CD4-positive, CD25-positive, alpha-beta regulatory T cell (primary cell): ENCODE measurements around the gene ZNF335. TPM values are rescaled to one million over a fixed set of nuclear protein-coding genes. Genes with fewer than 3 reads are reported as not detected.
"Not testable (repeated sequence)": the region's sequence is repeated elsewhere in the genome, so short reads cannot be mapped to it uniquely, and the experiment has no call there.

Experiments
- ATAC-seq, 2 donors: fragments of 150-1000 bp; cut with Tn5 transposase; one replicate each; pipeline ENCODE4 v1.10.0; 2021; ENCODE audit warnings: low read depth in 2 of 2, moderate number of reproducible peaks in 2 of 2, moderate library complexity in 1 of 2
- DNase-seq, 3 donors: peaks; one replicate each; pipeline versions ENCODE4 v3.0.0 to v3.0.0-alpha.2; 2012 to 2022; ENCODE audit warnings: mixed read lengths in 1 of 3
- H3K27ac ChIP-seq: one replicate; pipeline ENCODE4 v1.7.0; 2013; ENCODE audit warnings: mild to moderate bottlenecking, low read length; ENCODE audit not compliant: insufficient read depth, poor library complexity, severe bottlenecking
- H3K27me3 ChIP-seq: one replicate; pipeline ENCODE4 v1.7.0; 2013; ENCODE audit warnings: low read length; ENCODE audit not compliant: control insufficient read depth, insufficient read depth
- H3K36me3 ChIP-seq: one replicate; pipeline ENCODE4 v1.7.0; 2013; ENCODE audit warnings: mild to moderate bottlenecking, low read length, moderate library complexity; ENCODE audit not compliant: control insufficient read depth, insufficient read depth
- H3K4me1 ChIP-seq: 2 replicates; pipeline ENCODE4 v1.7.0; 2013; ENCODE audit warnings: mild to moderate bottlenecking, low read length; ENCODE audit not compliant: insufficient read depth, control insufficient read depth, poor library complexity, severe bottlenecking
- H3K4me3 ChIP-seq: one replicate; pipeline ENCODE4 v1.7.0; 2013; ENCODE audit warnings: low read depth, mild to moderate bottlenecking, low read length, moderate library complexity
- H3K9me3 ChIP-seq, 2 experiments: 1 replicate in 1 of 2; 2 replicates in 1 of 2; pipeline ENCODE4 v1.7.0; 2013; ENCODE audit warnings: low read length in 2 of 2, mild to moderate bottlenecking in 1 of 2, moderate library complexity in 1 of 2; ENCODE audit not compliant: control insufficient read depth in 2 of 2
- H3K27ac Mint-ChIP-seq, 3 donors: one replicate each; pipeline ENCODE4 v1.8.0; 2020 to 2022; ENCODE audit warnings: mild to moderate bottlenecking in 3 of 3, mixed read lengths in 3 of 3, moderate library complexity in 2 of 3
- H3K27me3 Mint-ChIP-seq: one replicate; pipeline ENCODE4 v1.8.0; 2022; ENCODE audit warnings: mild to moderate bottlenecking, mixed read lengths
- H3K36me3 Mint-ChIP-seq: one replicate; pipeline ENCODE4 v1.8.0; 2020; ENCODE audit warnings: mixed read lengths
- H3K4me1 Mint-ChIP-seq, 4 donors: one replicate each; pipeline ENCODE4 v1.8.0; 2020 to 2022; ENCODE audit warnings: mixed read lengths in 4 of 4, mild to moderate bottlenecking in 1 of 4
- H3K4me3 Mint-ChIP-seq, 4 donors: one replicate each; pipeline ENCODE4 v1.8.0; 2020 to 2022; ENCODE audit warnings: mild to moderate bottlenecking in 4 of 4, mixed read lengths in 4 of 4, moderate library complexity in 3 of 4
- H3K9me3 Mint-ChIP-seq, 7 donors: one replicate each; pipeline ENCODE4 v1.8.0; 2020 to 2022; ENCODE audit warnings: mixed read lengths in 7 of 7, mild to moderate bottlenecking in 3 of 7, moderate library complexity in 2 of 7
- polyA plus RNA-seq, 4 donors: library from polyadenylated mRNA; unstranded; fragments of 300-500 nt; fragmentation: Illumina TruSeq; gene quantifications; one replicate each; pipeline ENCODE4 v1.2.3, GENCODE V29; 2021
- total RNA-seq: library from RNA; stranded (reverse); gene quantifications from one replicate; pipeline ENCODE4 v1.2.3, GENCODE V29; 2022

The ZNF335 gene
- total and polyA plus RNA-seq, 5 donors from 2014 or later, result 8.2 to 137 (median 12.8) TPM

GRCh38 chr20:45959956-45960630 is 11.9 kb downstream of the ZNF335 start:
- Mint-ChIP-seq H3K4me1 (peaks cover 0 to 2% (median 0%) of the 10 kb centered on the region in 4 donors), H3K36me3 (peaks cover 40% of the 10 kb centered on the region), H3K9me3 (no peaks in the 10 kb centered on the region), H3K27me3 (no peaks in the 10 kb centered on the region), H3K27ac (no peak overlapping the region), H3K4me3 (no peak overlapping the region)
- Histone ChIP-seq H3K36me3 (peaks cover 91% of the 10 kb centered on the region), H3K9me3 (no peaks in the 10 kb centered on the region), H3K4me3 (no peak overlapping the region), H3K27ac (no peak overlapping the region), H3K4me1 (no peaks in the 10 kb centered on the region), H3K27me3 (no peaks in the 10 kb centered on the region)
- ATAC-seq (no peak), DNase-seq (no peak)

GRCh38 chr20:45959126-45959525 is 12.9 kb downstream of the ZNF335 start:
- no peaks in the 10 kb centered on the region for H3K27me3 ChIP-seq
- no peak overlapping the region for H3K27ac Mint-ChIP-seq
- no peak overlapping the region for H3K4me3 Mint-ChIP-seq
- H3K4me3 ChIP-seq, result no peak overlapping the region
- H3K27me3 Mint-ChIP-seq, result no peaks in the 10 kb centered on the region
- ATAC-seq (no peak), DNase-seq (no peak)
- peaks cover 40% of the 10 kb centered on the region for H3K36me3 Mint-ChIP-seq
- no peaks in the 10 kb centered on the region for H3K9me3 ChIP-seq
- no peak overlapping the region for H3K27ac ChIP-seq
- H3K4me1 Mint-ChIP-seq, result peaks cover 0 to 2% (median 0%) of the 10 kb centered on the region in 4 donors
- peaks cover 82% of the 10 kb centered on the region for H3K36me3 ChIP-seq
- no peaks in the 10 kb centered on the region for H3K9me3 Mint-ChIP-seq
- no peaks in the 10 kb centered on the region for H3K4me1 ChIP-seq

- Mint-ChIP-seq H3K4me1 (peaks cover 0 to 2% (median 0%) of the 10 kb centered on the region in 4 donors), H3K9me3 (no peaks in the 10 kb centered on the region), H3K27me3 (no peaks in the 10 kb centered on the region), H3K36me3 (peaks cover 40% of the 10 kb centered on the region), H3K4me3 (no peak overlapping the region), H3K27ac (peak overlapping the region in 1 of 3 donors; percentile 32)
- no peaks in the 10 kb centered on the region for H3K27me3 ChIP-seq
- H3K4me1 ChIP-seq, result no peaks in the 10 kb centered on the region
- no peak for ATAC-seq
- H3K9me3 ChIP-seq, result no peaks in the 10 kb centered on the region
- H3K27ac ChIP-seq, result no peak overlapping the region
- peaks cover 77% of the 10 kb centered on the region for H3K36me3 ChIP-seq
- no peak for DNase-seq
- H3K4me3 ChIP-seq, result no peak overlapping the region
These were observed 13.4 kb downstream of the ZNF335 start for GRCh38 chr20:45958593-45958992.

- peaks cover 0 to under 1% (median 0%) of the 10 kb centered on the region in 7 donors for H3K9me3 Mint-ChIP-seq
- DNase-seq (no peak), ATAC-seq (no peak)
- Histone ChIP-seq H3K27ac (no peak overlapping the region), H3K27me3 (no peaks in the 10 kb centered on the region), H3K9me3 (no peaks in the 10 kb centered on the region), H3K4me1 (no peaks in the 10 kb centered on the region), H3K4me3 (no peak overlapping the region), H3K36me3 (peaks cover 78% of the 10 kb centered on the region)
- no peak overlapping the region for H3K27ac Mint-ChIP-seq
- H3K36me3 Mint-ChIP-seq, result peaks cover 35% of the 10 kb centered on the region
- no peaks in the 10 kb centered on the region for H3K4me1 Mint-ChIP-seq
- H3K27me3 Mint-ChIP-seq, result no peaks in the 10 kb centered on the region
- H3K4me3 Mint-ChIP-seq, result no peak overlapping the region
These were observed 14.7 kb downstream of the ZNF335 start for GRCh38 chr20:45957021-45957941.

- not testable (repeated sequence) for H3K27me3 Mint-ChIP-seq, H3K9me3 ChIP-seq, H3K27me3 ChIP-seq, DNase-seq, H3K4me1 Mint-ChIP-seq, H3K4me1 ChIP-seq, ATAC-seq, H3K27ac Mint-ChIP-seq, H3K9me3 Mint-ChIP-seq, H3K4me3 ChIP-seq, H3K4me3 Mint-ChIP-seq, H3K27ac ChIP-seq
- H3K36me3 ChIP-seq, result peaks cover 78% of the 10 kb centered on the region
- peaks cover 41% of the 10 kb centered on the region for H3K36me3 Mint-ChIP-seq
These were observed 15.7 kb downstream of the ZNF335 start for GRCh38 chr20:45956326-45956725.

- H3K36me3 Mint-ChIP-seq, result peaks cover 26% of the 10 kb centered on the region
These were observed 18.3 kb downstream of the ZNF335 start for GRCh38 chr20:45953672-45954071.

GRCh38 chr20:45952861-45953260 is 19.1 kb downstream of the ZNF335 start:
- Mint-ChIP-seq H3K4me1 (peaks cover 0 to 2% (median 0%) of the 10 kb centered on the region in 4 donors), H3K27ac (no peak overlapping the region), H3K4me3 (no peak overlapping the region), H3K9me3 (peaks cover 0 to 3% (median 0%) of the 10 kb centered on the region in 7 donors), H3K36me3 (peaks cover 24% of the 10 kb centered on the region), H3K27me3 (no peaks in the 10 kb centered on the region)
- H3K4me3 ChIP-seq, result no peak overlapping the region
- no peaks in the 10 kb centered on the region for H3K9me3 ChIP-seq
- H3K36me3 ChIP-seq, result peaks cover 75% of the 10 kb centered on the region
- H3K27me3 ChIP-seq, result no peaks in the 10 kb centered on the region
- H3K27ac ChIP-seq, result no peak overlapping the region
- ATAC-seq, result no peak
- DNase-seq, result no peak
- no peaks in the 10 kb centered on the region for H3K4me1 ChIP-seq

More at GRCh38 chr20:45953672-45954071, 18.3 kb downstream of the ZNF335 start:
- Histone ChIP-seq H3K27me3 (no peaks in the 10 kb centered on the region), H3K36me3 (peaks cover 75% of the 10 kb centered on the region), H3K4me3 (no peak overlapping the region), H3K9me3 (no peaks in the 10 kb centered on the region), H3K27ac (no peak overlapping the region), H3K4me1 (no peaks in the 10 kb centered on the region)
- H3K4me3 Mint-ChIP-seq, result no peak overlapping the region
- peak overlapping the region in 2 of 3 donors; percentile 51 to 67 for H3K27ac Mint-ChIP-seq
- no peaks in the 10 kb centered on the region for H3K27me3 Mint-ChIP-seq
- DNase-seq (no peak), ATAC-seq (no peak)
- H3K9me3 Mint-ChIP-seq, result peaks cover 0 to 3% (median 0%) of the 10 kb centered on the region in 7 donors
- peaks cover 0 to 2% (median 0%) of the 10 kb centered on the region in 4 donors for H3K4me1 Mint-ChIP-seq
